Skin epidermis (tissue), 12 donors: ENCODE measurements around the gene CLINT1.
"Not testable (repeated sequence)": the region's sequence is repeated elsewhere in the genome, so short reads cannot be mapped to it uniquely, and the experiment has no call there.

Experiments used
- H3K27ac ChIP-seq, 21 experiments: fragments of 200-600 bp; sonication (generic) in 11 of 21; one replicate each; pipeline ENCODE4 v1.5.0; 2020; ENCODE audit warnings: mild to moderate bottlenecking in 3 of 21, inconsistent platforms in 2 of 21, moderate library complexity in 2 of 21
- H3K4me3 ChIP-seq, 7 experiments: fragments of 200-600 bp; sonication (generic) in 2 of 7; one replicate each; pipeline ENCODE4 v1.5.0; 2020; ENCODE audit warnings: inconsistent platforms in 2 of 7, mild to moderate bottlenecking in 2 of 7, moderate library complexity in 1 of 7

CLINT1 gene

DNA sequence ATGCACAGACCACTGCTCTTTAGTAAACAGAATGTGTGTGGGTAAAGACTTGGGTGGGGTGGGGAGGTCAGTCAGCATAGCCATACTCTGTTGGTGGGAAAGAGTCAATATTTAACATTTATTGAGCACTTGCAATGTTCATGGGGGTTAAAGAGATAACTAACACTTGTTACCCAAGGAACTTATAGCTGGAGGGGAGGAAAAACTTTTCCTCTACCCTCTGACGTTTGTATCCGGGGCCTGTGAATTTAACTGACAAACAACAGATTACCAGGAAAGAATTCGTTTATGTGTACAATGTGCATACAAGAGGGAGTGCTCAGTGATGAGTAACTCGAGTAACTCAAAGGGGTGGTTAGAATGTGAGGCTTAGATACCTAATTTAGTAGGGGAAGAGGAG is 6.8 kb upstream of the CLINT1 start:
- no peak overlapping the region for H3K27ac ChIP-seq

DNA sequence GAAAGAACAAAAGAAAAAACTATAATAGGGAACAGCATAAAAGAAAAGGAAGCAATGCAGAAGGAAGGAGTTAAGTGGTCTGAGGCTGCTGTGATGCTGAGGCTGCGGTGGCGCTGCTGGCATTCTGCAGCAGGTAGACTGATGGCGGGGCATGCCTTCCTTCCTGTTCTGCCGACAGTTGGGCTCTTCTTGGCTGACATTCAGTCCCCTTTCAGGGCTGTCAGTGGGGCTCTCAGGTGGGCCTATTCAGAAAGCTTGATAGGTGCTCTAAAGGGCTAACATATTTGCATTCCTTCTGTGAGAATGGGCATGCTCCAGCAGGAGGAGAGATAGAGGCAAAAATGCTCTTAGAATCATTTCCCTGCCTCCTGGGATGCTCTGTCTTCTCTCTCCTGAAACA is 5.1 kb upstream of the CLINT1 start:
- no peak overlapping the region for H3K4me3 ChIP-seq
- H3K27ac ChIP-seq = no peak overlapping the region

More for the DNA sequence above, 6.8 kb upstream of the CLINT1 start:
- no peak overlapping the region for H3K4me3 ChIP-seq

DNA sequence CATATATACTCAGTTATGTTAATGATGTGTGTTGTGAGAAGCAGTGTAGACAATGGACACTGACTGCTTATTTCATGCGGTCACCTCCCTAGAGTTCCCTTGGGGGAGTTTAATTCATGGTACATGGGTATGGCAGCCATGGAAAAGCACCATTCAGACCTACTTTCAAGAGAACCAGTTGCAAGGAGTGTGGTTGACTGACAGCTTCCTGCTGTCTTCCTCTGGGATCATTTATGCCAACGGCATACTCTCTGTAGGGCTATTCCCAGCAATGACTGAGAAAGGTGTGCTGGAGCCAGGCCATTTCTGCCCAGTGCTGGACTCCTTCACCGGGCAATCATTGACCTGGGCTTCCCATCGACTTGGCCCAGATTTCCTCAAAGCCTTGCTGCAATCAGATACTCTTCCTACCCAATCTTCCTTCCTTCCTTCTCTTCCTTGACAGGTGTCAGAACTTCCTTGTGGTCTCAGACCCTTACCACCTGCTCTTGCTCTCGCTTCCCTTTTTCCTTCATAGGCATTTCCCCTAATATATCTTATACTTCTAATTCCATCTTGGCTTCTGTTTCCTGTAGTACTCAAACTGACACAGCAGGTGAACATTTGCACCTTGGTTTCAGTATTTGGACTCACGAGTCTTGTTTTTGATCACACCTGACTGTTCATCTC is 3.4 kb upstream of the CLINT1 start:
- Histone ChIP-seq H3K27ac (no peak overlapping the region), H3K4me3 (no peak overlapping the region)

DNA sequence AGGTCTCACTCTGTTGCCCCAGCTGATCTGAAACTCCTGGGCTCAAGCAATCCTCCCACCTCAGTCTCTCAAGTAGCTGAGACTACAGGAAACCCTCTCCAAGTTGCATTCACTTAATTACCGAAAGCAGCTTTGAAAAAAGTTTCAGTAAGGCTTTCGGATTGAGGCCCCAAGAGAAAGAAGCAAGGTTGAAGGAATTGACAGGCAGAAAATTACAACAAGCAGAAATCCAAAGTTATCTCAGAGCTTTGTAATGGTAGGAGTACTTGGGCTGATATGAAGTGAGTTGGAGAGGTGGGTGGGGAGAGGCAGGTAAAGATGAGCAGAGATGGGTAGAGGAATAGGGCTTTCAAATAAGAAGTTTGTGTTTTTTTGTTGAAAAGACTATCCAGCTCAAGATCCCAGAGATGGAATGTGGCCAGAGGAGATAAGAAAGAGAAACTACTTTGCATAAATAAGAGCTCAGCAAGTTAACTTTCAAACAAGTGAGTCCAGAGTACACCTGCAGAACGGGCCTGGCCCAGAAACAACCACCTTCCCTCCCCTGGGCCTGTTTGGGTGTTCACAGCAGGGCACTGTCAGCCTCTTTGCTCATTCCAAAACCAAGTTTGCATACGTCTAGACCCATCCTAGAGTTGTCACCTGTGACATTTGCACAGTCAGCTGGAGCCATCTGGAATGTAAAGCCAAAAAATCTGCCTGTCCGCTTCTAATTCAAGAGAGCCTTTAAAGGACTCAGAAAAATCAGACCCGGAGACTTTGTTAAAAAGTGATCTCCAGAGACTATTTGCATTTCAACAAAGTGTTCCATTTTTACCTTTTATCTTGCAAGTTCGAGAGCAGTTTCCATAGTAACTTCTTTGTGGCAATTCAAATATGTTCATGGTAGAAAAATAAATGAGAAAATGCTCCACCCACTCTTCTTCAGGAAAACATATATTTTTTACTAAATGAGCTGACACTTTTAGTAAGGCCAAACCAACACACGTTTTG is 2.2 kb upstream of the CLINT1 start:
- Histone ChIP-seq H3K4me3 (no peak overlapping the region), H3K27ac (no peak overlapping the region)

DNA sequence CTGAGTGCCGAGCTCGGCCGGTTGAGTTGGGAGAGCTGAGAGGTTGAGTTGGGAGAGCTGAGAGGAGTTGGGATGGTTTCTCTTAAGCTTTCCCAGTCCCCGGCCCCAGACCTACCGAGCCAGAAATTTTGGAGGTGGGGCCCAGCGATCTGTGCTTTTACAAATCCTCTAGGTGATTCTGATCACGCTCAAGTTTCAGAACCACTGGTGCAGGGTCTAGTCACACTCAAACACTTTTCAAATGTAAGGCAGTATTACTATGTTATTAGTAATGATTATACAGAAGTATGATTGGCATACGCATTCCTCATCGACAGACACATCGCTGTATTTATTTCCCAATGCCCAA is 256 bp upstream of the CLINT1 start:
- H3K27ac ChIP-seq = peak overlapping the region in 17 of 21 experiments; percentile 84 to 99 (median 92)
- H3K4me3 ChIP-seq = peak overlapping the region; percentile 65 to 96 (median 89)

DNA sequence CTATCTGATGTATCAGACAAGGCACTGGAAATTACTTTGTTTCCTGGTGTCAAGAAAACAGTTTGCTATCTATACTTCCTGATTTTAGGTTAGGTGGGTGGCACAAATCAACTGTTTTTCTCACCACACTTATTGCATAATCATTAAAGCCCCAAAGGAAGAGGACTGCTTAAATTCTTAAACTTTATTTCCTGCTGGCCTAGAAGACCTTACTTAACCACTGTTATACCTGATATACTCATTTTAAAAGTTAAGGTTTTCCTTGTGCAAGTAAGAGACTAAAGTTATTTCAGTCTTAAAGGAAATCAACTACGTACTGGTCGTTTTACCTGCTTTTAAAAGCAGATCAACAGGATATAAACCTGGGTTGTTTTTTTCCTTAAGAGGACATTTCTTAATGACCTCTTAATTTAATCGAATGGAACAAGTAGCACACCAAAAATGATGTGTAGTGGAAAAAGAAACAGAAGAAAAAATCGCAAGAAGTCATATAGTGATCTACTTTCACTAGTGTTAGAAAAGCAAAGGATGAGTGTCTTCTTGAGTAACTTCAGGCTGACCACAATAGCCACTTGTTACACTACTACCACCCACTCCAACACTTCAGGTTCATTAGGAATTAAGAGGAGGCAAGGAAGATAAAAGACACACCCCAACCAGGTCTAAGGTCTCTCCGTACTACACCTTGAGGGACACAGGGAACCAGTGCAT is 974 bp downstream of the CLINT1 start:
- H3K4me3 ChIP-seq = peak overlapping the region; percentile 65 to 96 (median 89)
- peak overlapping the region; percentile 82 to 99 (median 92) for H3K27ac ChIP-seq

DNA sequence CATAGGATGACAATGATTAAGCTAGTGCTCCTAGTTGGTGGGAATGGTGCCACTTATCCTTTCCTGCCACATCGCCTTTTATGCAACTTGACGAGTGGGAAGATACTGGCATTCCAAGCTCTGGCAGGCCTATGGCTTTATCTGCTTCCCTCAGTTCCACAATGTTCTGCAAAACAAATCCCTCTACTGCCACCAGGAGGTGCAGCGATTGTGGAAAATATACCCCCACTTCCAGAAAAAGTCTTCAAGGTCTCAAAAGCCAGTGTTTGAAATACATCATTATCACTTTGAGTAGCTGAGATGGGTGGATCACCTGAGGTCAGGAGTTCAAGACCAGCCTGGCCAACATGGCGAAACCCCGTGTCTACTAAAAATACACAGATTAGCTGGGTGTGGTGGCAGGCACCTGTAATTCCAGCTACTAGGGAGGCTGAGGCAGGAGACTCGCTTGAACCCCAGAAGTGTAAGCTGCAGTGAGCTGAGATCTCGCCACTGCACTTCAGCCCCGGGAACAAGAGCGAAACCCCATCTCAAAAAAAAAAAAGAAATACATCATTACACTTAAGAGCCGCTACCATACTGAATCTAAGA is 3.4 kb downstream of the CLINT1 start:
- no peak overlapping the region for H3K27ac ChIP-seq
- no peak overlapping the region for H3K4me3 ChIP-seq

DNA sequence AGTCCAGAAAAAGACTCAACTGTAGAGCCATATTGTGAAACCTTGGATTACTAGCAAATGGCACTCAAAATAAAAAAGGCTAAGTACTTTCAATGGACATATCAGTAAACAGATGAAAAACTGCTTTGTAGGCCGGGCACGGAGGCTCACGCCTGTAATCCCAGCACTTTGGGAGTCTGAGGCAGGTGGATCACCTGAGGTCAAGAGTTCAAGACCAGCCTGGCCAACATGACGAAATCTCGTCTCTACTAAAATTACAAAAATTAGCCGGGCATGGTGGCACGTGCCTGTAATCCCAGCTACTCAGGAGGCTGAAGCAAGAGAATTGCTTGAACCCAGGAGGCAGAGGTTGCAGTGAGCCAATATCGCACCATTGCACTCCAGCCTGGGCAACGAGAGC is 5.6 kb downstream of the CLINT1 start:
- H3K27ac ChIP-seq, H3K4me3 ChIP-seq: not testable (repeated sequence)

DNA sequence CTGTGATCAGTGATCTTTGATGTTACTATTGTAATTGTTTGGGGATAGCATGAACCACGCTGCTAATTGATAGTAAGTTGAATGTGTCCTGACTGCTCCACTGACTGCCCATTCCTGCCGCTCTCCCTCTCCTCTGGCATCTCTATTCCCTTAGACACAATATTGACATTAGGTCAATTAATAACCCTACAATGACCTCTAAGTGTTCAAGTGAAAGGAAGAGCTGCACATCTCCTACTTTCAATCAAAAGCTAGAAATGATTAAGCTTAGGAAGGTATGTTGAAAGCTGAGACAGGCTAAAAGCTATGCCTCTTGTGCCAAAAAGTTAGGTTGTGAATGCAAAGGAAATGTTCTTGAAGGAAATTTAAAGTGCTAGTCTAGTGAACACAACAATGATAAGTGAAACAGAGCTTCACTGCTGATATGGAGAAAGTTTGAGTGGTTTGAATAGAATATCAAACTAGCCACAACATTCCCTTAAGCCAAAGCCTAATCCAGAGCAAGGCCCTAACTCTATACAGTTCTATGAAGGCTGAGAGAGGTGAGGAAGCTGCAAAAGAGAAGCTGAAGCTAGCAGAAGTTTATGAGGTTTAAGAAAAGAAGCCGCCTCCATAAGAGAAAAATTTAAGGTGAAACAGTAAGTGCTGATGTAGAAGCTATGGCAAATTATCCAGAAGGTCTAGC is 12.9 kb downstream of the CLINT1 start:
- H3K27ac ChIP-seq = no peak overlapping the region

DNA sequence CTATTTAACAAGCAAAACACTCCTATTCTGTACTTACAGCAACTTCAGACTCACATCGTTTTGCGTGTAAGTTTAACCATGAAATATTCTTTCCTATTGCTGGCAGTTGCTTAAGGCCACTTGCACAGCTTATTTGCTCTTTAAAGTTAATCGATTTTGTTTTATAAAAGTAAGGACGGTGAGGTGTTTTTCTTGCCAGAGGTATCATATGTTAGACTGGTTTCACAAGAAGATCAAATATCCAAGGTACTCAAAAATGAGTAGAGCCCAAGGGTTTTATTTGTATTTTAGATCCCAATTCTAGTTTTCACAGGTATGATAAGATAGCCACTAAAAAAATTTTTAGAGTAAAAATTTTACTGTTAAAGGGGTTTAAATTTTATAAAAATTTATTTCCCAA is 16.2 kb downstream of the CLINT1 start:
- H3K27ac ChIP-seq = no peak overlapping the region
- H3K4me3 ChIP-seq = no peak overlapping the region

More for the DNA sequence above, 12.9 kb downstream of the CLINT1 start:
- no peak overlapping the region for H3K4me3 ChIP-seq

DNA sequence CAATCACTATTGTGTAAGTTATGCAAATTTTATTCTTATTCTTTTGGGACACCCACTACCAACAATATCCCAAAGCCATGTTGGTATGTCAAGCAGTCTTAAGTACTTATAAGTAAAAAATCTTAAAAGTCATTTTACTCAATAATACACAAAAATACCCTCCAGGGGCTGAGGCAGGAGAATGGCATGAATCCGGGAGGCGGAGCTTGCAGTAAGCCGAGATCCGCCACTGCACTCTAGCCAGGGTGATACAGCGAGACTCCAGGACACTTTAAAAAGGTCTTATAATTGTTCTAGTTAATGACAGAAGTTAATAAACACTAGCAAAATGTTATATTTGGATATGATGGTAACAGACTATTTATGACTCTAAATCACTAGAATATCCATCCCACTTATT is 16.8 kb downstream of the CLINT1 start:
- H3K4me3 ChIP-seq = no peak overlapping the region

DNA sequence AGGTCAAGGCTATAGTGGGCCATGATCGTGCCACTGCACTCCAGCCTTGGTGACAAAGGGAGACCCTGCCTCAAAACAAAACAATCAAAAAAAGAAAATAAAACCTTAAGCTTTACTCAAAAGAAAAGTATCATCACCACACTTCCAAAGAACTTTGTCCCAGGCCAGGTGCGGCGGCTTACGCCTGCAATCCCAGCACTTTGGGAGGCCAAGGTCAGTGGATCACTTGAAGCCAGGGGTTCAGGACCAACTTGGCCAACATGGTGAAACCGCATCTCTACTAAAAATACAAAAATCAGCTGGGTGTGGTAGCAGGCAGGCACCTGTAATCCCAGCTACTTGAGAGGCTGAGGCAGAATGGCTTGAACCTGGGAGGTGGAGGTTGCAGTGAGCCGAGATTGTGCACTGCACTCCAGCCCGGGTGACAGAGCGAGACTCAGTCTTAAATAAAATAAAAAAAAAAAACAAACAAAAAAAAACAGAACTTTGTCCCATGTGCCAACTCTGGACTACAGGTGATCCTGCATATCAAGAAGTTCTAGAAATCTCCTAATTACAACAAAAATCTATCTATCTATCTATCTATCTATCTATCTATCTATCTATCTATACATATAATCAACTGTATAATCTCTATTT is 19.7 kb downstream of the CLINT1 start:
- H3K27ac ChIP-seq = no peak overlapping the region

More for the DNA sequence above, 16.8 kb downstream of the CLINT1 start:
- H3K27ac ChIP-seq = no peak overlapping the region

DNA sequence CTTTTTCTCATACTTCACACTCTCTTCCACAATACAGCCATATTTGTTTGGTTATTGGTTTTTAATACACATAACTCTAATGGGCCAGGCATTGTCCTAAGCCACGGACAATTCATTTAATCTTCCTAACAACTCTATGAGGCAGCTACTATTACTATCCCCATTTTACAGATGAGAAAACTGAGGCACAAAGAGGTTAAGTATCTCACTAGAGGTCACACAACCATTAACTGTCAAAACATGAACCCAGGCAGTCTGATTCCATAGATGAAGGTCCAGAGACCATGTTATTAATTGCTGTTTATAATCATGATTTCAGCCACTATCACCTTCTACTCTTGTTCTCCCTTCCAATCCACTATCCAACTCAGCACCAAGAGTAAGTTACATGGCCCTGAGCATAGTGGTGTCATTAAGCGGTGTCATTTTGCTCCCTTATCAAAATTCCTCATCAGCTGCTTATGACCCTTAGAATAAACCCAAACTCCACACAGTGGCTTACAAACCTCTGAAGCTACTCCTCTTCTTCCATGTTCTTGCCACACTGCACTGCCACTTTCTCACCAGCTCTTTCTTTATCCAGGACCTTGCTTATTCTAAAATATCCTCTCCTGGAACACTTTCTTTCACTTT is 22.7 kb downstream of the CLINT1 start:
- Histone ChIP-seq H3K4me3 (no peak overlapping the region), H3K27ac (no peak overlapping the region)

More for the DNA sequence above, 19.7 kb downstream of the CLINT1 start:
- H3K4me3 ChIP-seq = no peak overlapping the region

DNA sequence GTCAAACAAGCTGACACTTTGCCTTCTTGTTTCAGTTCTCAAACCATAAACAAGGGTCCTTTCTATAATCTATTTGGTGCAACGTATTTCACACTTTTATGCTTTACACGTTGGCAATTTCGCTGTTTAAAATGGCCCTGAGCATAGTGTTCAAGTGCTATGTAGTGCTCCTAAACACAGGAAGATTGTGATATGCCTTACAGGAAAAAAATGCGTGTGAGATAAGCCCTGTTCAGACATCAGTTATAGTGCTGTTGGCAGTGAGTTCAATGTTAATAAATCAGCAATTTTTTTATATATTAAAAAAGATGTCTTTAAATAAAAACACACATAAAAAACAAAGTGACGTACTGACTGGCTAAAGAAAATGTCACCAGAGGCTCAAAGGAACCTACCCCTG is 23.9 kb downstream of the CLINT1 start:
- no peak overlapping the region for H3K27ac ChIP-seq
- no peak overlapping the region for H3K4me3 ChIP-seq

DNA sequence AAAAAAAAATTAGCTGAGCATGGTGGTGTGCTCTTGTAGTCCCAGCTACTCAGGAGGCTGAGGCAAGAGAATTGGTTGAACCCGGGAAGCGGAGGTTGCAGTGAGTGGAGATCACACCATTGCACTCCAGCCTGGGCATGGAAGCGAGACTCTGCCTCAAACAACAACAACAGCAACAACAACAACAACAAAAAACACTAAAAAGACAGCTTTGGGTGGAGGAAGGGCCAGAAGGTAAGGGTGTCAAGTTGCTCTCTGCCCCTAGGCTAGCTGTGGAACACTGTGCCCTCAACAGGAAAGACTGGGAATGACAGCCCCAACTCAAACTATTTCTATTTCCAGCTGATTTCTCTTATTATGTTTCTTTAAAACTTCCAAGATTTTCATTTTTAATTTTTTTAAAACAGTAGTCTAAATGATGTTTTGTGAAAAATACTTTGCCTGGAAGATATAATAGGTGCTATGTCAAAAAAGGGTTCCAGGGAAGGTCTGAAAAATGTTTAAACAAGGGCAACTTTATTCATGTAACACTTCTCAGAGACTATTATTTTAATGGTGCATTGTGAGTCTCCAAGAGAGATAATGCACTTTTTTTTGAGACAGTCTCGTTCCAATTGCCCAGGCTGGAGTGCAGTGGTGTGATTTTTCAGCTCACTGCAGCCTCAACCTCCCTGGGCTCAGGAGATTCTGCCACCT is 29.9 kb downstream of the CLINT1 start:
- H3K27ac ChIP-seq = no peak overlapping the region
- H3K4me3 ChIP-seq = no peak overlapping the region

DNA sequence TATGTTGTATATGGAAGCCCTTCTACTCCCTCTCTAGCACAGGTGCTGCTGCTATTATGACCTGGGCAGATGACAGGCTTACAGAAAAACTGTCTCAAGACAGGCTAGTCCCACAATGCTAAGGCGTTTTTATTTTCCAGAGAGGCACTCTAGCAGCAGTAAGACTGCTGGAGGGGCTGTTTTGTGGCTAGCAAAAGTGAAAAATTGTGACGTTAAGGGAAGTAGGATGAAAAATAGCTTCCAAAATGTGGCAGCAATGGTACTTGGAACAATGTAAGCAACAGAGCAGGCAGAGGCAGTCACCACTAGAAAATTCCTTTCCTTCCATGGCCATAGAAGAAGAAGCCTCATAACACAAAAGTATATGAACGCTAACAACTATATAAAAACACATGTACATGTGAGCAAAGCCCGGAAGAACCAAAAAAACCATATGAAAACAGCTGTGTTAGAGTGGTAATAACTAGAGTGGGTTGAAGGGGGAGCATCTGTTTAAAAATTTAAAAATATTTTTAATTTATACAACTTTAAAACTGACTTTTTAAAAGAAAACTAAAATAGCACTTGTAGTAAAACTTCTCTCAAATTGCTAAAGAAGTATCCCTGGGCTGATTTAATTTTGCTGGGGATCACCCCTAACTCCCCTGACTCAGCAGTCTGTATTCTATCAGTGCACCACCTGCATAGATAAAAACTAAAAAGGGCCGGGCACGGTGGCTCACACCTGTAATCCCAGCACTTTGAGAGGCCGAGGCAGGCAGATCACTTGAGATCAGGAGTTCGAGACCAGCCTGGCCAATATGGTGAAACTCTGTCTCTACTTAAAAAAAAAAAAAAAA is 30.6 kb downstream of the CLINT1 start:
- Histone ChIP-seq H3K27ac (peak overlapping the region in 1 of 21 experiments; percentile 37), H3K4me3 (no peak overlapping the region)

DNA sequence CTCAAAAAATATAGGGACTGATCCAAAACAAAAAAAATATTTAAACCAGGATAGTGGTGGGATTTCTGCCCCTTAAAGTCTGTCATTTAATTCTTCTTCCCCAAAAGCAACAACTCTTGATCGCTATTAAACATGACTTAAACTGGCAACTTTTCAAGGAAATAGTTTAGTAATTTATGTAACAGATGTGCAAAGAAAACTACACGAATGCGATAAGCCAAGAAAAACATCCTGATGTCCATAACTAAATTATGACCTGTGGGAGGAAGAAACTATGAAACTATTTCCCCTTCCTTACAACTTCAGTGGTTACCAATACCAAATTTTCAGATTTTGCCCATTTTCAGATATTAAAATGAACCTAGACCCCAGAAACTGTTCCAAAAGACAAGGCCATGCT is 31.5 kb downstream of the CLINT1 start:
- Histone ChIP-seq H3K27ac (no peak overlapping the region), H3K4me3 (no peak overlapping the region)
